GM18511 (cell line): ENCODE results near the gene MMP11.
"Not testable (repeated sequence)": the region's sequence is repeated elsewhere in the genome, so short reads cannot be mapped to it uniquely, and the experiment has no call there.

Experiments
- ATAC-seq: cut with Tn5 transposase; IDR thresholded peaks from one replicate; pipeline ENCODE4 v1.9.1; 2021; ENCODE audit warnings: mild to moderate bottlenecking, moderate library complexity; ENCODE audit not compliant: unreplicated experiment

The MMP11 gene, protein sequence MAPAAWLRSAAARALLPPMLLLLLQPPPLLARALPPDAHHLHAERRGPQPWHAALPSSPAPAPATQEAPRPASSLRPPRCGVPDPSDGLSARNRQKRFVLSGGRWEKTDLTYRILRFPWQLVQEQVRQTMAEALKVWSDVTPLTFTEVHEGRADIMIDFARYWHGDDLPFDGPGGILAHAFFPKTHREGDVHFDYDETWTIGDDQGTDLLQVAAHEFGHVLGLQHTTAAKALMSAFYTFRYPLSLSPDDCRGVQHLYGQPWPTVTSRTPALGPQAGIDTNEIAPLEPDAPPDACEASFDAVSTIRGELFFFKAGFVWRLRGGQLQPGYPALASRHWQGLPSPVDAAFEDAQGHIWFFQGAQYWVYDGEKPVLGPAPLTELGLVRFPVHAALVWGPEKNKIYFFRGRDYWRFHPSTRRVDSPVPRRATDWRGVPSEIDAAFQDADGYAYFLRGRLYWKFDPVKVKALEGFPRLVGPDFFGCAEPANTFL

DNA sequence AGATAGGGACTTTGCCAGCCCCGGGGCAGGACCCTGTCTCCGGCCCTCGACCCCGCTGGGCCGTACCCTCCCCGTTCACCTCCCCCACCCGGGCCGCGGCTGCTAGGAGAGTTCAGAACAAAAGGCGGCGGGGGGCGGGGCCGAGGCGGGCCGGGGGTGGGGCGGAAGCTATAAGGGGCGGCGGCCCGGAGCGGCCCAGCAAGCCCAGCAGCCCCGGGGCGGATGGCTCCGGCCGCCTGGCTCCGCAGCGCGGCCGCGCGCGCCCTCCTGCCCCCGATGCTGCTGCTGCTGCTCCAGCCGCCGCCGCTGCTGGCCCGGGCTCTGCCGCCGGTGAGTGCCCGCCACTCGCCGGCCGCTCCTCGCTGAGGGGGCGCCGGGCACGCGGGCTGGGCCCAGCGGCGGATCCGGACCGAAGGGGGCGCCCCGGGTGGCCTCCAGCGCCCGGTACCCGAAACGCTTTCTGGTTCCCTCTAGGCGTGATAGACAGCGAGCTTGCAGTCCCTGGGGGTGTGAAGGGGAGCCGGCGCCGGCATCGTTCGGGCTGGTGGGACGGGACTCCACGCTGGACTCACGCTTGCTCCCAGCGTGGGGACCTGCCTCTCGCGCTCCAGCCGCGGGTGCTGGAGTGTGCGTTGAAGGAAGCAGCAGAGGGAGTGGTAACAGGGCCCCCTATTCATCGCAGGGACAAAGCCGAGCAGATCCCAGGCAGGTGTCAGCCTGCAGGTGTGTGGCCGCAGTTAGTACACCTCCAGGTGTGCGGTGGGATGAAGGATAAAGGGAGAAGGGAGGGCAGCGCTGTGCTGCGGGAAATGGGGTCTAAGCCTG is at the start of gene MMP11:
Gene MMP11, plus strand, starts transcription at position 201 of the 825 bp plus-strand sequence. Its CDS starts 22 bp downstream, at position 223.
- no peak for ATAC-seq

DNA sequence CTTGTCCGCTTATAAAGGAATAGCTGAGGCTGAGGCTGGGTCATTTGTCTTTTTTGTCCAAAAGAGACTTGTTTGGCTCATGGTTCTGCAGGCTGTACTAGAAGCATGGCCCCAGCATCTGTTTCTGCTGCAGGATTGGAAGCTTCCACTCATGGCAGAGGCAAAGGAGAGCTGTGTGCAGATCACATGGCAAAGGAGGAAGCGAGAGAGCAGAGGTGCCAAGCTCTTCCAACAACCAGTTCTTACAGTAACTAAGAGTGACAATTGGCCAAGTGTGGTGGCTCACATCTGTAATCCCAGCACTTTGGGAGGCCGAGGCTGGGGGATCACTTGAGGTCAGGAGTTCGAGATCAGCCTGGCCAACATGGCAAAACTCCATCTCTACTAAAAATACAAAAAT is 44.5 kb upstream of the MMP11 start:
- ATAC-seq: not testable (repeated sequence)

DNA sequence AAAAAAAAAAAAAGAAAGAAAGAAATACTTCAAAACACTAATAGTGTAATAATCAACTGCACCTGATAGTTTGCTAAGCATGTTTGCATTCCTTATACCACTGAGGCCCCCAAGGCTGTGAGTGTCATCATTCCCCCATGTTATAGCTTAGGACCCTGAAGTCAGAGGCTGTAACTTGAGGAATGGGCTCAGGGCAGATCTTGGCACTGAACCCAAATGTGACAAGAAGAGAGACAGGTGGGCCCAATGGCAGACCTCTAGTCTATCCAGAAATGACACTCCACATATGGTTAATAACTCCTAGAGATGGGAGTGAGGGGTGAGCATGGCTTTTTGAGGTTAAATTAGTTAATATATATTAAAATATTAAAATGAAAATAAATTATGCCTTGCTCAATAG is 35.0 kb upstream of the MMP11 start:
- ATAC-seq: no peak

GRCh38 chr22:23742505-23743264 is 30.0 kb upstream of the MMP11 start:
- no peak for ATAC-seq

- ATAC-seq: no peak
Measured at GRCh38 chr22:23743303-23743705, 29.3 kb upstream of the MMP11 start.

- no peak for ATAC-seq
Measured at GRCh38 chr22:23744001-23744400, 28.6 kb upstream of the MMP11 start.

- no peak for ATAC-seq
Measured at GRCh38 chr22:23744485-23744884, 28.2 kb upstream of the MMP11 start.

DNA sequence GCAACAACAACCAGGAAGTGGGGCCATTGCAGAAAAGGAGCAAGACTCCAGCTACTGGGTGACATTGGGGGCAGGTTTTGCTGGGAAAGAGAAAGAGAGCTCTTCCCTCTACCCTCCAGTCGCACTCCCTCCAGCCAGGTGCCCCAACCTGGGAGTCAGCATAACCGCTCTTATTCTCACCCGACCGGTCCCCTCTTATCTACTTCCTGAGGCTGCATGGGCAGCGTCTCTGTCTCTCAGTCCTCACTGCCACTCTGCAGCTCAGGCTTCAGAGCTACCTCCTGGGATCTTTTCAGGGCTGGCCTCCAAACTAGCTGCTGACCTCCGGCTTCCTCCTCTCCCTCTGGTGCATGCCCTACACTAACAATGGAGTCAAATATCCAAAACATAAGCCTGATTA is 26.9 kb upstream of the MMP11 start:
- no peak for ATAC-seq

GRCh38 chr22:23749841-23750301 is 22.8 kb upstream of the MMP11 start:
- ATAC-seq: no peak

DNA sequence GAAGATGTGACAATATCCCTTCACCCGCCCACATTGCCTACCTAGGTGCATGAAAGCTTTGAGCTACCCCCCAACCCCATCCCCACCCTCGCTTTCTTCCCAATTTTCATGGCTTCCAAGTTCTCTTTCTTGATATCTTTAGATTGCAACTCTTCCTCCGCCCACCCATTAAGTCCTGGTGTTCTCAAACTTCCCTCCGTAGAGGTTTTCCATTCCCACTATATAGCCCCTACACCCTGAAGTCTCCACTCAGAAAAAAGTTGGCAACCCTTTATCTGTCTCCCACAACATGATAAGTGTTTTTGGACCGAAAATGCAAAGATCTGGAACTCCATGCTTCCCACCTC is 22.3 kb upstream of the MMP11 start:
- ATAC-seq: no peak

- ATAC-seq: peak; percentile 77
Measured at GRCh38 chr22:23750714-23751440, 21.8 kb upstream of the MMP11 start, which contains the start of gene ZNF70. Gene ZNF70, minus strand, starts transcription at chr22:23751112. Its CDS starts 5,972 bp downstream, at chr22:23745140.

DNA sequence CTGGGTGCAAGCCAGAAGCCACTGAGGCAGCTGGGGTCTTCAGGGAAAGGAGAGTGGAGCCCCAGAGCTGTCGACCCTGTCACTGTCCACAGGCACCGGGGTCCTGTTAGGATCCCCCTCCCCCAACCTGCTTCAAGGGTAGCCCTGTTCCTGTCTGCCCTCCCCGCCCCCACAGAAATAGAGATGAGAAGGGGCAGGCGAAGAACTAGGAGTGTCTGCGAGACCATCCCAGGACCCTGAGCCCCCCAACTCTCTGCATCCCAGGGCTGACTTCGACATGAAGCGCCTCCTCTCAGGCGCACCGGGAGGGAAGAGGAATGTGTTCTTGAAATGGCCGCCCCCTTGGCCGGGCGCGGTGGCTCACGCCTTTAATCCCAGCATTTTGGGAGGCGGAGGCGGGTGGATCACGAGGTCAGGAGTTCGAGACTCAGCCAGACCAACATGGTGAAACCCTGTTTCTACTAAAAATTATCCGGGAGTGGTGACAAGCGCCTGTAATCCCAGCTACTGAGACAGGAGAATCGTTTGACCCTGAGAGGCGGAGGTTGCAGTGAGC is 21.1 kb upstream of the MMP11 start:
- ATAC-seq: no peak

DNA sequence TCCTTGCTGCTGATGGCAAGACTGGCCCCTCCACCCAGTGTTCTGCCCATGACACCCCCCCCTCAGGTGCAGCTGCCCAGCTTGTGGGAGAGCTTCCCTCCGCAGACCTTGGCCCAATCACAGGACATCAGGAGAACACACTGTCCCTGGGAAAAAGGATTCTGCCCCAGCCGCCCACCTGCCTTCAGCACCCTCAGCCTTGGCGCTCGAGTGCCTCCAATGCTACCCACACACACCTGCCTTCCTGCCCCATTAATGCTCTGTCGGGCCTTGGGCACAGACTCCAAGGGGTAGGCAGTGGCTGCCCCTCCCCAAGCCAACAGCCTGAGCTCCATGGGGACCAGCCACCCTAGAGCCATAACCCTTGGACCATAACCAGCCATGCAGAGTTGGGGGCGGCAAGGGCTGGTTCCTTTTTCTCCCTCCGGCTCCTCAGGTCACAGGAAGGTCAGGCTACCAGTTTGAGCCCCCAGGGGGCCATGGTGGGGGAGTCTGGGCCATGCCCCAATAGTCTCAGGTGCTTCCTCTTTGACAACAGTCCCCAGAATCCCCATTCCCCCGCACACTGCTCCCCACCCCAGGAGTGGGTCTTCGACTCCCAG is 20.5 kb upstream of the MMP11 start:
- no peak for ATAC-seq

- no peak for ATAC-seq
Measured at GRCh38 chr22:23752750-23753149, 19.9 kb upstream of the MMP11 start.

DNA sequence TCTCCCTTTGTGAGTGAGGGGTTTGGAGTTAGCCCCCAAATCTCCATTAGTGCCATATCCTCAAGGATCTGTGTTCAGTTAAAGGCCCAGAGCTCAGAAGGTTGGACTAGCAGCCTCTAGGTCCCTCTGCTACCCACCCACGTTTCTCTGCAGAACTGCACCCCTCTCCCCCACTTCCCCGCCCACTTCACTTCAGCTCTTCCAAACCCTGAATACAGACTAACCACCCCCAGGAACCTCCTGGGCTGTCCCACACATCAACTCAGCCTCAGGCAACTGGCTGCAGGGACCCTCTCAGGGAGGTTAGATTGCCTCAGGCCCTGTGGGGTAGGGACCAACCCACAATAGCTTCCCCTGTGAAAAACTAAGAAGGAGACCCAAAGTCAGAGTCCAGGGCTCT is 19.3 kb upstream of the MMP11 start:
- ATAC-seq: no peak

DNA sequence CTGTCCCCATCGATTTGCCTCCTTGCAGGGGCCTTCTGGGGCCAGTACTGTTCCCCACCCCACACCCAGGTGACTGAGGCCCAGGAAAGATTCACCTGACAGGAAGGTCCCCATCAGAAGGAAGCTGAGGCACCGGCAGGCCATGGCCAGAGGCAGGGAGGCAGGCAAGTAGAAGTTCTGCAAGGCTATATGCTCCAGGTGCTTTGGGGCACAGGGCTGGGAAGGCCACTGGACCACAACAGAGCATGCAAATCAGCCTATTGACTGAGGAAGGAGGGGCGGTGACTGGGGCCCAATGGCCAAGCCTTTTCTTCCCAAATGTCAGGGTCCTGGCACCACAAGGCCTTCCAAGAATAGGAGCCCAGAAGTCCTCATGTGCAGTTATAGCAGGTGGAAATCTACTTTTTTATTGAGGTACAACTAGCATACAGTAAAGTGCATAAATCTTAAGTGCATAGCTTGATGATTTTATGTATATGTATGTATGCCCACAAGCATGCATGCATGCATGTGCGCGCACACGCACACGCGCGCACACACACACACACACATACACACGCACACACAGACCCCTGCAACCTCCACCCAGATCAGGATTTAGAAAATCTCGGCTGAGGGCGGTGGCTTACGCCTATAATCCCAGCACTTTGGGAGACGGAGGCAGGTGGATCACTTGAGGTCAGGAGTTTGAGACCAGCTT is 18.3 kb upstream of the MMP11 start, which contains the start of gene VPREB3:
Gene VPREB3, minus strand, starts transcription at position 206 of the 700 bp plus-strand sequence. Its CDS starts 62 bp downstream, at position 144.
- ATAC-seq: no peak

- no peak for ATAC-seq
Measured at GRCh38 chr22:23754980-23755636, 17.5 kb upstream of the MMP11 start.

DNA sequence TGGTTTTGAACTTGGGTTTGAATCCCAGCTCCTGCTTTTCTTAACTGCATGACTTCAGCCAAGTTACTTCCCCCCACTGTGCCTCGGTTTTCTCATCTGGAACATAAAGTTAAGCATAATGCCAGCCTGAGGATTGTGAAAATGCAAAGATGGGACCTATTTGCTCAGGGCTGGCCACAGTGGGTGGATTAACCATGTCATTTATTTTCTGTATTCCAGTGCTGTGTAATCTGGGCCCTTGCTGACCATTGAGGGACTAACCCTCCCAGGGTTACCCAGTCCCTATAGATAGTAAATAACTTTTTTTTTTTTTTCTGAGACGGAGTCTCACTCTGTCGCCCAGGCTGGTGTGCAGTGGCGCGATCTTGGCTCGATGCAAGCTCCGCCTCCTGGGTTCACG is 16.9 kb upstream of the MMP11 start:
- ATAC-seq: no peak
